Measurements from ENCODE around the gene CRYBB1.
A peak's percentile ranks its signal among the peaks of the same experiment; 100 is the strongest.

CRYBB1 gene

GRCh38 chr22:26597480-26597879, 20.3 kb downstream of the CRYBB1 start:
- Mint-ChIP-seq H3K27me3 (no peaks in the 10 kb centered on the region), H3K4me3 (no peak overlapping the region), H3K27ac (no peak overlapping the region)

GRCh38 chr22:26597026-26597425, 20.8 kb downstream of the CRYBB1 start:
- H3K9me3 Mint-ChIP-seq = no peaks in the 10 kb centered on the region
- no peaks in the 10 kb centered on the region for H3K36me3 Mint-ChIP-seq
- H3K27ac Mint-ChIP-seq = no peak overlapping the region
- H3K4me1 Mint-ChIP-seq = peaks cover 29% of the 10 kb centered on the region
- H3K4me3 Mint-ChIP-seq = no peak overlapping the region
- no peaks in the 10 kb centered on the region for H3K27me3 Mint-ChIP-seq

More at GRCh38 chr22:26597480-26597879, 20.3 kb downstream of the CRYBB1 start:
- no peaks in the 10 kb centered on the region for H3K9me3 Mint-ChIP-seq
- peaks cover 25% of the 10 kb centered on the region for H3K4me1 Mint-ChIP-seq
- H3K36me3 Mint-ChIP-seq = no peaks in the 10 kb centered on the region

- H3K4me1 Mint-ChIP-seq = peaks cover 45% of the 10 kb centered on the region
- H3K36me3 Mint-ChIP-seq = no peaks in the 10 kb centered on the region
- no peak overlapping the region for H3K27ac Mint-ChIP-seq
- H3K9me3 Mint-ChIP-seq = no peaks in the 10 kb centered on the region
- no peaks in the 10 kb centered on the region for H3K27me3 Mint-ChIP-seq
- H3K4me3 Mint-ChIP-seq = no peak overlapping the region
Observed at GRCh38 chr22:26593763-26594162, 24.1 kb downstream of the CRYBB1 start.

GRCh38 chr22:26592421-26592891, 25.4 kb downstream of the CRYBB1 start:
- H3K9me3 Mint-ChIP-seq = no peaks in the 10 kb centered on the region
- H3K27ac Mint-ChIP-seq = peak overlapping the region; percentile 48
- H3K27me3 Mint-ChIP-seq = no peaks in the 10 kb centered on the region
- peak overlapping the region; percentile 42 for H3K4me3 Mint-ChIP-seq
- peaks cover 54% of the 10 kb centered on the region for H3K4me1 Mint-ChIP-seq
- no peaks in the 10 kb centered on the region for H3K36me3 Mint-ChIP-seq

GRCh38 chr22:26589845-26590736, 27.7 kb downstream of the CRYBB1 start, which contains the start of gene TPST2:
Gene TPST2, minus strand, starts transcription at chr22:26590132. Its CDS starts 48,502 bp downstream, at chr22:26541630.
- peak within 1 kb of the TSS; percentile 86 for H3K4me3 Mint-ChIP-seq
- peaks cover 59% of the 10 kb centered on the region for H3K4me1 Mint-ChIP-seq
- no peaks in the 10 kb centered on the region for H3K36me3 Mint-ChIP-seq
- H3K27me3 Mint-ChIP-seq = no peaks in the 10 kb centered on the region
- peak within 1 kb of the TSS; percentile 68 for H3K27ac Mint-ChIP-seq
- no peaks in the 10 kb centered on the region for H3K9me3 Mint-ChIP-seq

- H3K36me3 Mint-ChIP-seq = no peaks in the 10 kb centered on the region
- no peaks in the 10 kb centered on the region for H3K9me3 Mint-ChIP-seq
- H3K4me1 Mint-ChIP-seq = peaks cover 63% of the 10 kb centered on the region
- peak overlapping the region; percentile 68 for H3K27ac Mint-ChIP-seq
- H3K27me3 Mint-ChIP-seq = no peaks in the 10 kb centered on the region
- H3K4me3 Mint-ChIP-seq = peak overlapping the region; percentile 84
Observed at GRCh38 chr22:26589367-26589844, 28.4 kb downstream of the CRYBB1 start.

- peak overlapping the region; percentile 84 for H3K4me3 Mint-ChIP-seq
- peak overlapping the region; percentile 68 for H3K27ac Mint-ChIP-seq
- no peaks in the 10 kb centered on the region for H3K9me3 Mint-ChIP-seq
- H3K36me3 Mint-ChIP-seq = no peaks in the 10 kb centered on the region
- H3K4me1 Mint-ChIP-seq = peaks cover 63% of the 10 kb centered on the region
- H3K27me3 Mint-ChIP-seq = no peaks in the 10 kb centered on the region
Observed at GRCh38 chr22:26588729-26589366, 29.0 kb downstream of the CRYBB1 start.

GRCh38 chr22:26587991-26588613, 29.7 kb downstream of the CRYBB1 start:
- Mint-ChIP-seq H3K4me1 (peaks cover 57% of the 10 kb centered on the region), H3K27ac (peak overlapping the region; percentile 73), H3K9me3 (no peaks in the 10 kb centered on the region), H3K36me3 (no peaks in the 10 kb centered on the region), H3K4me3 (peak overlapping the region; percentile 84), H3K27me3 (no peaks in the 10 kb centered on the region)

GRCh38 chr22:26586556-26587325, 31.1 kb downstream of the CRYBB1 start:
- H3K4me3 Mint-ChIP-seq = peak overlapping the region; percentile 15
- no peaks in the 10 kb centered on the region for H3K9me3 Mint-ChIP-seq
- H3K4me1 Mint-ChIP-seq = peaks cover 44% of the 10 kb centered on the region
- H3K27ac Mint-ChIP-seq = no peak overlapping the region
- no peaks in the 10 kb centered on the region for H3K27me3 Mint-ChIP-seq
- no peaks in the 10 kb centered on the region for H3K36me3 Mint-ChIP-seq

- no peaks in the 10 kb centered on the region for H3K9me3 Mint-ChIP-seq
- H3K4me3 Mint-ChIP-seq = peak overlapping the region; percentile 36
- H3K27me3 Mint-ChIP-seq = no peaks in the 10 kb centered on the region
- H3K36me3 Mint-ChIP-seq = no peaks in the 10 kb centered on the region
- H3K27ac Mint-ChIP-seq = no peak overlapping the region
- peaks cover 51% of the 10 kb centered on the region for H3K4me1 Mint-ChIP-seq
Observed at GRCh38 chr22:26585104-26585790, 32.6 kb downstream of the CRYBB1 start.

- Mint-ChIP-seq H3K27ac (no peak overlapping the region), H3K4me3 (no peak overlapping the region), H3K9me3 (no peaks in the 10 kb centered on the region), H3K36me3 (no peaks in the 10 kb centered on the region), H3K4me1 (peaks cover 61% of the 10 kb centered on the region), H3K27me3 (no peaks in the 10 kb centered on the region)
Observed at GRCh38 chr22:26584010-26584409, 33.8 kb downstream of the CRYBB1 start.

GRCh38 chr22:26581633-26582168, 36.1 kb downstream of the CRYBB1 start:
- no peaks in the 10 kb centered on the region for H3K36me3 Mint-ChIP-seq
- no peak overlapping the region for H3K4me3 Mint-ChIP-seq

GRCh38 chr22:26581026-26581425, 36.8 kb downstream of the CRYBB1 start:
- peaks cover 55% of the 10 kb centered on the region for H3K4me1 Mint-ChIP-seq
- H3K4me3 Mint-ChIP-seq = no peak overlapping the region
- H3K27ac Mint-ChIP-seq = peak overlapping the region; percentile 13
- H3K27me3 Mint-ChIP-seq = no peaks in the 10 kb centered on the region
- H3K36me3 Mint-ChIP-seq = no peaks in the 10 kb centered on the region
- H3K9me3 Mint-ChIP-seq = no peaks in the 10 kb centered on the region

More at GRCh38 chr22:26581633-26582168, 36.1 kb downstream of the CRYBB1 start:
- no peaks in the 10 kb centered on the region for H3K9me3 Mint-ChIP-seq
- no peak overlapping the region for H3K27ac Mint-ChIP-seq
- no peaks in the 10 kb centered on the region for H3K27me3 Mint-ChIP-seq
- H3K4me1 Mint-ChIP-seq = peaks cover 56% of the 10 kb centered on the region

GRCh38 chr22:26580240-26580962, 37.4 kb downstream of the CRYBB1 start:
- Mint-ChIP-seq H3K27ac (peak overlapping the region; percentile 52), H3K4me3 (peak overlapping the region; percentile 68), H3K36me3 (no peaks in the 10 kb centered on the region), H3K9me3 (no peaks in the 10 kb centered on the region), H3K27me3 (no peaks in the 10 kb centered on the region), H3K4me1 (peaks cover 56% of the 10 kb centered on the region)

Data from activated naive CD4-positive, alpha-beta T cell treated with anti-CD3 and anti-CD28 coated beads, Interleukin-2, amount 50 U/mL, for 24 hours (primary cell).